CD4-positive, alpha-beta T cell treated with Interleukin-6 at 100 ng/mL for 8 hours (primary cell): ENCODE results near the gene CHRNE.

Source experiments
- DNase-seq: peaks from one replicate; pipeline ENCODE4 v3.0.0-alpha.2; 2020; ENCODE audit warnings: mixed read lengths, low spot score

CHRNE gene

GRCh38 chr17:4854111-4854681, 48.7 kb downstream of the CHRNE start:
- no peak for DNase-seq

- DNase-seq = no peak
Observed at GRCh38 chr17:4853208-4853671, 49.7 kb downstream of the CHRNE start.

- DNase-seq = no peak
Observed at GRCh38 chr17:4852567-4853207, 50.2 kb downstream of the CHRNE start.

DNA sequence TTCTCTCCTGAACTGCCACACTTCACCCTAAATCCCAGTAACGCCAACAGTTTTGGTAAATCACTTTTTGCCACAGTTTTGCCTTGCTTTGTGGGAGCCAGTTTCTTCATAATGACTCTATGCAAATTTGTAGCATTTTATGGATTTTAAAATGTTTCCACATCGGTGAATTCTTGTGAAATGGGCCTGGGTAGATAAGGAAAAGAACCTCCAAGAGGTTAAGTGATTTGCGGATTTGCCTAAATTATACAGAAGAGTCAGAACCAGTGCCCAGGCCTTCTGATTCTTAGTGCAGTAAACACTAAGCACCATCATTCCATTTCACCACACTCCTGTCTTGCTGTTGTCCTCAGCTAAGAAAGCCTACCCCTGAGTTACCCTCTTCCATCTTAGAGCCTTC, 51.8 kb downstream of the CHRNE start:
- no peak for DNase-seq

DNA sequence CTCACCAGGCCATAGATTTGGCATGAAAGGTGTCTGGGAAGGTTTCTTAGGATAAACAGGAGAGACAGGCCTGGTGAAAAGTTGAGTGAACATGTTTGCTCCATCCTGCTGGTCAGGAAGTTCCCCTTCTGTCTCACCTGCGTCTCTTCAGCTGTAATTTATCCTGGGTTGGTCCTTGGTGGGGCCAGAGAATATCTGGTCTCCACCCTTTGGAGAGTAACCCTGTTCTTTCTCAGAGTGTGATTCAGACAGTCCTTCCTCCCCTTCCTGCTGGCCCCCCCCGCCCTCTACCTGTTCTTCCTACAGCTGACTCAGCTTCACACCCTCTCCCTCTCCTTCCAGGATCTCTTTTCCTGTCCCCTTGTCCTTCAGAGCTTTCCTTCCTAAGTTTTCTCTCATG, 52.7 kb downstream of the CHRNE start:
- no peak for DNase-seq

- no peak for DNase-seq
Observed at GRCh38 chr17:4849011-4849536, 53.8 kb downstream of the CHRNE start.
